GM18867 (cell line): ENCODE data around the gene RPTOR.
"Not testable (repeated sequence)": the region's sequence is repeated elsewhere in the genome, so short reads cannot be mapped to it uniquely, and the experiment has no call there.

Source experiments
- ATAC-seq: cut with Tn5 transposase; IDR thresholded peaks from one replicate; pipeline ENCODE4 v1.9.1; 2021; ENCODE audit warnings: mild to moderate bottlenecking, moderate library complexity; ENCODE audit not compliant: unreplicated experiment

Gene RPTOR

DNA sequence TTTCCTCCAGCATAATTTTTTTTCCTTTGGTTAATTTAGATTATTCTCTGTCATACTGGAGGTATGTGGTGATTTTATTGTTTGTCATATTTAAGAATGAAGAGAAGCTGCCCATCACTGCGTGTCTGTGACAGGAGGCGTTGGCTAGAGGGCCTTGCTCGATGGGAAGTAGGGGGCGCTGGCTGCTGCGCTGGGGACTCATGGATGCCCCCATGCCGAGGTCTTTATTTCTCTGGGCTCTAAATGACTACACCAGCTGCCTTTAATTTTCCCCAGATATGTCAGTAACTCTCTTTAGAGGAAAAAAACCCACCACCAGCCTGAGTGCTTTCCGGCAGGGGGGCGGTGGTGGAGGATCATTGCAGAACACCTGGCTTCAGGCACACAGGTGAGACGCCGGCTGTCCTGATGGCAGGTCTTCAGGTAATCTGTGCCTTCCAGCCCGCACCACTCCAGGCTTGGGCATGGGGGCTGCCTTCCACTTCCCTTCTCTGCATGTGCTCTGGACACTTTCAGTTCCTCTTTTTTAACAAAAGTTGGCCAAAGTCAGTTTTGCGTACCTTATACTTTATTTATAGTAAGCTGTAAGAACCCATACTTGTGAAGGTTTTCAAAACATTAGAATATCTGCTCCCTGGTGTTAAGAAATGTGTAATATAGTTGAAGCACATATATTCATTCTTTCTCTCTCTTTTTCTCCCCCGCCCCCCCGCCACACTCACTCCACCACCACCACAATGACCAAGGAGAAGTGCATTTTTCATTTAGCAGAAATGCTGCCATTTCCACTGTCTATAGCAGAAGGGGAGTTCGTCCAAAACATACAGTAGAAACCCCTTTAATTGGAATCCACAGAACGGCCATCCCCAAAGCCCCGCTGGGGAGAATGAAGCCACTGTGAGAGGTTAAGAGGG lies 192.7 kb downstream of the RPTOR start:
- peak; percentile 79 for ATAC-seq

- ATAC-seq: peak; percentile 35
Observed at GRCh38 chr17:80738020-80738808, 193.6 kb downstream of the RPTOR start.

DNA sequence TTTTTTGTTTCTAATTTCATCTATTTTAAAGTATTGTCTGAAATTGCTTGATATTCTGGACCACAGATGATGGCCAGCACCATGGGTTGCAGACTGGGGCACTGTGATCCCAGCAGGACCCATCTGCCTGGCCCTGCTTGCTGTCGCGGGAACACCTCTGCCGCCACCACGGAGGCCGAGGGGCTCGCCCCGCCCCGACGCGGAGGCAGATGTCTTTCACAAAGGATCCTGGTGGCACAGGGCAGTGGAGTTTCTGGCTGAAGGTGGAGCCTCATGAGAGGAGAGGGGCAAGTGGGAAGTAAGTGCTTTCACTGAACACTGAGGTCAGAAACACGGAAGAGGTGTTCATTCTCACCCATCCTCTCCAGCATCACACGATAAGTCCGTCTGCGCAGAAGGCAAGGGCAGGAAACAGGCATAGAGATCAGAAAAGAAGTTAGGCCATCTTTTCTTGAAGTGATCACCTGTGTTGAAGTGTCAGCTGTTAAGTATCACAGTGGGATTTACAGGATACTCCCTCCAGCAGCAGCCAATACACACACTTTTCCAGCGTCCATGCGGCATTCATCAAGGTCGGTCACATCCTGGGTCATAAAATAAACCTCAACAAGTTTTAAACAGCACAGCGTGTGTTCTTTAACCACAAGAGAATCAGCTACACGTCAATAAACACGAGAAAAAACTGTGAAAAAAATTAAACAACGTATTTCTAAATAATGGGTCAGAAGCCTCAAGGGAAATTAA lies 194.5 kb downstream of the RPTOR start:
- no peak for ATAC-seq

GRCh38 chr17:80740141-80740540 lies 195.5 kb downstream of the RPTOR start:
- ATAC-seq: no peak

DNA sequence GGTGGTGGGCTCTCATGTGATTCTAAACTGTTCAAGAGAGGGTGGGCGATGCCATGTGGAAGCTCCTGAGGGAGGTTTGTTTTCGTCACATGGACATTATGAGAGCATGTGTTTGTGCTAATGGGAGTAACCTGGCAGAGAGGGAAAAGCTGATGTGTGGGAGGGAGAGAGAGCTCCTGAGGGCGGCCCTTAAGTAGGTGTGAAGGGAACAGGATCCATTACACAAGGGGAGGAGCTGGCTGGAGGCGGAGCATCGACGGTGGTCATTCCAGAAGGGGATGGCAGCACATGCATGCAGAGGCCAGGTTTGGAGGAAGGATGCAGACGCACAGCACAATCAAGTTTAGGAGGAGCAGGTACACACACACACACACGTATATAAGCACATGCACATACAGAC lies 197.5 kb downstream of the RPTOR start:
- ATAC-seq: no peak

GRCh38 chr17:80742581-80743180 lies 198.0 kb downstream of the RPTOR start:
- no peak for ATAC-seq

- no peak for ATAC-seq
Observed at GRCh38 chr17:80743181-80743771, 198.6 kb downstream of the RPTOR start.

GRCh38 chr17:80743973-80744372 lies 199.3 kb downstream of the RPTOR start:
- ATAC-seq: not testable (repeated sequence)

GRCh38 chr17:80744725-80745124 lies 200.1 kb downstream of the RPTOR start:
- not testable (repeated sequence) for ATAC-seq

- ATAC-seq: no peak
Observed at GRCh38 chr17:80745183-80745582, 200.5 kb downstream of the RPTOR start.

- ATAC-seq: peak; percentile 51
Observed at GRCh38 chr17:80746262-80746935, 201.8 kb downstream of the RPTOR start.

DNA sequence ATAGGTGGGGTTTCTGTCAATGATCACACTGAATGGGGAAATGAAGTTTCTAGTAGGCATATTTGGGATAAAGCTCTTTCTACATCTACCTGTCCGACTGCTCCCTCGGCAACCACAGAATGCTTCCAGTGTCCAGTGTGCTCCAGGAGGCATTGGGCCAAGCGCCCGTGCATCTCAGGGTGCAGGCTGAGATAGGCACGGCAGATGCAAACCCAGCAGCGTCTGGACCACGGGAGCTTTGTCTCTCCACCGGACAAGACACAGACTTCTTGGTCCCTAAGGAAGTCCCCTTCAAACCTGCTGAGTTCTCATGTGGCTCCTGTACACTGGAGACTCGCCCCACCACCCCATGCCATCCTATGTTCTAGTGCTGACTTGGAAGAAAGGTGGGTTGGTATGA lies 202.8 kb downstream of the RPTOR start:
- ATAC-seq: no peak

- no peak for ATAC-seq
Observed at GRCh38 chr17:80749611-80750010, 205.0 kb downstream of the RPTOR start.

- no peak for ATAC-seq
Observed at GRCh38 chr17:80750263-80750662, 205.6 kb downstream of the RPTOR start.

DNA sequence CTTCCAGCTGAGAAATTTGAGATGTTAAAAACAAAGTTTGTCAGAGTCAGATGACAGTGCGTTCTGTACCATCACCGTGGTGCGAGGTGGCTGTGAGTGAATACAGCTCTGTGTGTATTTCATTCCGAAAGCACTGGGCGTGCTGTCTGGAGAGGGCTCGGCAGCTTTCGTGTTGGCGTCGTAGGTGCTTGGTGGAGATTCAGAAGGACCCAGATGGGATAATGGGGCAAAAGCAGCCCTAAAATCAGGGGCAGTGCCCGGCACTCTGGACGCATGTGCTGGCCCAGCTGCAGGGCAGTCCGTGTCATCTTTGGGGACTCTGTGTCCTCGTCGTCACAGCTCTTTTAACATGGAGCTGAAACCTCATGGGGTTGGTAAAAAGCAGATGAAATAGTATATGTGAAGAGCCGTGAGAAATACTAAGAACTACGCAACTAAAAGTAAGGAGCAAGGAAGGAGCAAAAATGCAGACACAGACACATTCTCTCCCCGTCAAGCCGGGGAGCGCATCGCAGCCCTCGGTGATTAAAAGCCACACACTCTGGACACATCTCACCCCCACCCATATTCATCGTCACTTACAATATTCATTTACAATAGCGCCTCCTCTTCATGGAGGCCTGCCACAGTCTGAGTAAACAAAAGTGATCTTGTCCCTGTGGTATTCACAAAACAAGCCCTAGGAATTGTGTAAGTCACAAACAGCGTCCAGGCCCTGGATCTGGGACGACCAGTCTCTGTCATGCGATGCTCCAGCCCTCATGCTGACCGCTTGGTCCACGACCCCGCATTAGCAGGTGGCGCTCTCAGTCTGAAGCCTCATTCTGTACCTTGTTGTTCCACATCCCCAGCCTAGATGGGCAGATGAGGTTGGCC lies 206.7 kb downstream of the RPTOR start:
- no peak for ATAC-seq

GRCh38 chr17:80751946-80752581 lies 207.4 kb downstream of the RPTOR start:
- ATAC-seq: no peak

GRCh38 chr17:80753685-80754345 lies 209.2 kb downstream of the RPTOR start:
- ATAC-seq: no peak

- ATAC-seq: no peak
Observed at GRCh38 chr17:80754846-80755245, 210.2 kb downstream of the RPTOR start.
